Left lung (tissue), 10 donors: ENCODE data around the gene ULK4. TPM values are rescaled to one million over a fixed set of nuclear protein-coding genes. Genes with fewer than 3 reads are reported as not detected.

Experiments
- ATAC-seq: fragments of 200-7000 bp; cut with Tn5 transposase; one replicate; pipeline ENCODE4 v1.9.1; 2020; ENCODE audit warnings: moderate library complexity
- DNase-seq, 4 donors: peaks; one replicate each; pipeline ENCODE4 v3.0.0-alpha.2; 2013 to 2020
- H3K27ac ChIP-seq, 2 donors: fragments of 200-600 bp; sonication (generic) in 1 of 2; one replicate each; pipeline versions ENCODE4 v1.5.0 to v1.8.0; 2020 to 2021
- H3K27me3 ChIP-seq, 2 donors: fragments of 200-600 bp; sonication (generic) in 1 of 2; one replicate each; pipeline versions ENCODE4 v1.5.0 to v1.8.0; 2020 to 2021
- H3K36me3 ChIP-seq, 2 donors: fragments of 200-600 bp; sonication (generic) in 1 of 2; one replicate each; pipeline versions ENCODE4 v1.5.0 to v1.8.0; 2020 to 2021
- H3K4me1 ChIP-seq, 2 donors: fragments of 200-600 bp; one replicate each; pipeline ENCODE4 v1.8.0; 2021
- H3K4me3 ChIP-seq, 2 donors: fragments of 200-600 bp; sonication (generic) in 1 of 2; one replicate each; pipeline versions ENCODE4 v1.5.0 to v1.8.0; 2020 to 2021; ENCODE audit warnings: mild to moderate bottlenecking in 1 of 2
- H3K9me3 ChIP-seq, 2 donors: fragments of 200-600 bp; sonication (generic) in 1 of 2; one replicate each; pipeline versions ENCODE4 v1.5.0 to v1.8.0; 2020 to 2021
- CTCF ChIP-seq, 2 donors: fragments of 200-600 bp; sonication (generic) in 1 of 2; IDR thresholded peaks; one replicate each; pipeline versions ENCODE4 v1.5.0 to v1.8.0; 2021; ENCODE audit warnings: antibody characterized with exemption in 2 of 2
- intact Hi-C, 2 donors: fragments of 100-400 bp; cut with DNase I; formaldehyde crosslinking; loops; one replicate each; pipeline versions ENCODE4 v1.11.2 to v1.14.2; 2022
- polyA plus RNA-seq, 6 donors: library from polyadenylated mRNA; unstranded; fragments of 120-200 nt; gene quantifications; one replicate each; pipeline ENCODE4 v1.2.1, GENCODE V29; 2013; ENCODE audit not compliant: insufficient read length in 6 of 6
- total RNA-seq, 2 donors: library from RNA; stranded (reverse); fragmentation: NEBNext Ultra II Directional; extraction: Animal tissue kit (Norgen Biotek cat#: 25700); gene quantifications; one replicate each; pipeline ENCODE4 v1.2.1, GENCODE V29; 2021
- donor health status: DM: no; HTN: yes; CAD: no.
- donor health status: DM: no; HTN: no; CAD: no.

Gene ULK4
- total and polyA plus RNA-seq, 8 donors, result 3.9 to 12.1 (median 5.6) TPM

GRCh38 chr3:41523897-41524296 lies 438.0 kb downstream of the ULK4 start:
- Histone ChIP-seq H3K27me3 (no peaks in the 10 kb centered on the region), H3K4me1 (no peaks in the 10 kb centered on the region), H3K9me3 (no peaks in the 10 kb centered on the region), H3K4me3 (no peak overlapping the region), H3K36me3 (no peaks in the 10 kb centered on the region), H3K27ac (no peak overlapping the region)
- DNase-seq, result no peak
- no peak for ATAC-seq
- intact Hi-C loops, result no loop called here
- TF ChIP-seq CTCF (IDR thresholded peaks at IDR 0.05), result no peak

- Histone ChIP-seq H3K27me3 (no peaks in the 10 kb centered on the region), H3K36me3 (no peaks in the 10 kb centered on the region), H3K4me3 (no peak overlapping the region), H3K4me1 (no peaks in the 10 kb centered on the region), H3K27ac (no peak overlapping the region), H3K9me3 (no peaks in the 10 kb centered on the region)
- DNase-seq (no peak), ATAC-seq (no peak)
- TF ChIP-seq CTCF (IDR thresholded peaks at IDR 0.05), result no peak
- intact Hi-C loops, result no loop called here
Observed at GRCh38 chr3:41522612-41523011, 439.3 kb downstream of the ULK4 start.

- no peak overlapping the region for H3K4me3 ChIP-seq
- intact Hi-C loops, result no loop called here
- ATAC-seq (no peak), DNase-seq (no peak)
- no peaks in the 10 kb centered on the region for H3K4me1 ChIP-seq
- no peaks in the 10 kb centered on the region for H3K9me3 ChIP-seq
- H3K36me3 ChIP-seq, result no peaks in the 10 kb centered on the region
- H3K27ac ChIP-seq, result no peak overlapping the region
- TF ChIP-seq CTCF (IDR thresholded peaks at IDR 0.05), result no peak
- no peaks in the 10 kb centered on the region for H3K27me3 ChIP-seq
Observed at GRCh38 chr3:41521010-41521655, 440.8 kb downstream of the ULK4 start.

GRCh38 chr3:41519746-41520145 lies 442.2 kb downstream of the ULK4 start:
- H3K9me3 ChIP-seq, result peaks cover 0 to 2% of the 10 kb centered on the region in 2 donors
- no peaks in the 10 kb centered on the region for H3K27me3 ChIP-seq
- DNase-seq (no peak), ATAC-seq (no peak)
- no peaks in the 10 kb centered on the region for H3K36me3 ChIP-seq
- H3K4me1 ChIP-seq, result no peaks in the 10 kb centered on the region
- H3K27ac ChIP-seq, result no peak overlapping the region
- intact Hi-C loops, result no loop called here
- H3K4me3 ChIP-seq, result no peak overlapping the region
- no peak for TF ChIP-seq CTCF (IDR thresholded peaks at IDR 0.05)

GRCh38 chr3:41518626-41519025 lies 443.3 kb downstream of the ULK4 start:
- Histone ChIP-seq H3K9me3 (peaks cover 0 to 2% of the 10 kb centered on the region in 2 donors), H3K4me1 (no peaks in the 10 kb centered on the region), H3K36me3 (no peaks in the 10 kb centered on the region), H3K4me3 (no peak overlapping the region), H3K27ac (no peak overlapping the region), H3K27me3 (no peaks in the 10 kb centered on the region)
- TF ChIP-seq CTCF (IDR thresholded peaks at IDR 0.05), result no peak
- DNase-seq, result no peak
- no peak for ATAC-seq
- intact Hi-C loops, result no loop called here
